CD4-positive, alpha-beta T cell treated with Interferon alpha-2 for 1 hour (primary cell): ENCODE measurements around the gene IQCN.

ENCODE experiments used
- DNase-seq, 2 donors: peaks; one replicate each; pipeline ENCODE4 v3.0.0-alpha.2; 2020 to 2022

The IQCN gene

DNA sequence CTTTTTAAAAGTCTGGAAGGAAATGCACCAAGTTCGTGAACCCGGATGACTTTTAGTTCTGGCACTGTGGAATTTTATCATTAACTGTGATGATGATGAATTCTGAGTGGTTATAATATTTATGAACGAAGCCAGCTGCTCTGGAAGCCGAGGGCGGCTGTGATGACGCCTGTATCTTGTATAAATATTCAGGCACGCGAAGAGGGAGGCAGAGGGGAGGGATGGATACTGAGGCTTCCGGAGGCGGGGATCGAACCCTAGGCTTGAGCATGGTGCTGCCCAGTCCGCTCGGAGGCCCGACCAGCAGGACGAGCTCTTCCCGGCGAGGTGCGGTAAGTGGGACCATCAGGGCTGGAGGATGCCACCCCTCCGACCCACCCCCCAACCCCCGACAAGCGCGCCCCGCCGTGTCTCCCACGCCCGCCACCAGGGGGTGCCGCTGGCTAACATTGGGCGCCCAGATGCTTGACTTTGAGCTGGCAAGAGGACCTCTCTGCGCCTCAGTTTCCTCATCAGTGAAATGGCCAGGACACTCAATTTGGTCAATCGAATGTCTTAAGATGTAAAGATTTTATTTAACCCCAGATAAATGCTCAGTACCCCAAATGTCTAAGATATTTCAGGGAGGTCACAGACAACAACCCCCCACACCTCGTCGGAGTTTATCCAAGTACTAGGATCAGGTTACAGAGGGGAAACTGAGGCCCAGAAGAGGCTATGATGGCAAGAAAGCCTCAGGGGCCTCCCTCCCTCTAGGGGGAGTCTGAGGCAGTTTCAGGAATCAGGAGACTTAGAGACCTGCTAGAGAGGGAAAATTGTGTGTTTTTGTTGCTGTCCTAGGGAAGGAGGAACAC is 65.9 kb downstream of the IQCN start:
- DNase-seq: peak; percentile 39 to 56
